Measurements from ENCODE around the gene PCDHB8.
A peak's percentile ranks its signal among the peaks of the same experiment; 100 is the strongest.
"Not testable (repeated sequence)": the region's sequence is repeated elsewhere in the genome, so short reads cannot be mapped to it uniquely, and the experiment has no call there.

PCDHB8 gene

GRCh38 chr5:141184117-141184855 is 6.7 kb downstream of the PCDHB8 start:
- FAIRE-seq; DNase-seq (ENCODE audit: low spot score): not testable (repeated sequence)

- DNase-seq (ENCODE audit: low spot score) (peak; percentile 29), FAIRE-seq (peak; percentile 5)
These were observed 9.4 kb downstream of the PCDHB8 start, which contains the start of gene PCDHB9 for GRCh38 chr5:141186897-141187512. PCDHB9 (plus strand) TSS chr5:141187161; CDS start chr5:141187319, 158 bp downstream.

DNA sequence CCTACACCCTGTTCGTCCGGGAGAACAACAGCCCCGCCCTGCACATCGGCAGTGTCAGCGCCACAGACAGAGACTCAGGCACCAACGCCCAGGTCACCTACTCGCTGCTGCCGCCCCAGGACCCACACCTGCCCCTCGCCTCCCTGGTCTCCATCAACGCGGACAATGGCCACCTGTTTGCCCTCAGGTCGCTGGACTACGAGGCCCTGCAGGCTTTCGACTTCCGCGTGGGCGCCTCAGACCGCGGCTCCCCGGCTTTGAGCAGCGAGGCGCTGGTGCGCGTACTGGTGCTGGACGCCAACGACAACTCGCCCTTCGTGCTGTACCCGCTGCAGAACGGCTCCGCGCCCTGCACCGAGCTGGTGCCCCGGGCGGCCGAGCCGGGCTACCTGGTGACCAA is 11.1 kb downstream of the PCDHB8 start:
- not testable (repeated sequence) for FAIRE-seq; DNase-seq (ENCODE audit: low spot score)

- FAIRE-seq; DNase-seq (ENCODE audit: low spot score): not testable (repeated sequence)
These were observed 11.5 kb downstream of the PCDHB8 start for GRCh38 chr5:141189131-141189530.

GRCh38 chr5:141192110-141192725 is 14.6 kb downstream of the PCDHB8 start, which contains the start of gene PCDHB10:
PCDHB10 (plus strand) TSS chr5:141192353; CDS start chr5:141192553, 200 bp downstream.
- DNase-seq (ENCODE audit: low spot score): peak; percentile 42
- FAIRE-seq: no peak

GRCh38 chr5:141194332-141194731 is 16.7 kb downstream of the PCDHB8 start:
- DNase-seq (ENCODE audit: low spot score); FAIRE-seq: not testable (repeated sequence)

DNA sequence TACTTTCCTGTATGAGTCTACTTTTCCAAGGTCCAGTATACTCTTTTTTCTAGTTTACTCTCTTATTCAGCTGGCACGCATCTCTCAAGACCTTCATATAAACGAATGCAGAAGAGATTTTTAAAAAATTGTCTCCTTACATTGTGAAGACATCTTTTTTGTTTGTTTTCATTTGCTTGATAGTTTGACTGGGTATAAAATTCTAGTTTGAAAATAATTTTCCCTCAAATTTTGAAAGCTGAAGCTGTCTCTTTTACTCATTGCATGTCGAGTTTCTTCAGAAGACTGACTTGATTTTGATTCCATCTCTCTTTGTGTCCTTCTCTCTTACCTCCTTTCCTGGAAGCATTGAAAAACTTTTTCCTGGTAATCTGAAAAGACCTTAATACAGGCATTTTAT is 18.8 kb downstream of the PCDHB8 start:
- FAIRE-seq (no peak), DNase-seq (ENCODE audit: low spot score) (no peak)

DNA sequence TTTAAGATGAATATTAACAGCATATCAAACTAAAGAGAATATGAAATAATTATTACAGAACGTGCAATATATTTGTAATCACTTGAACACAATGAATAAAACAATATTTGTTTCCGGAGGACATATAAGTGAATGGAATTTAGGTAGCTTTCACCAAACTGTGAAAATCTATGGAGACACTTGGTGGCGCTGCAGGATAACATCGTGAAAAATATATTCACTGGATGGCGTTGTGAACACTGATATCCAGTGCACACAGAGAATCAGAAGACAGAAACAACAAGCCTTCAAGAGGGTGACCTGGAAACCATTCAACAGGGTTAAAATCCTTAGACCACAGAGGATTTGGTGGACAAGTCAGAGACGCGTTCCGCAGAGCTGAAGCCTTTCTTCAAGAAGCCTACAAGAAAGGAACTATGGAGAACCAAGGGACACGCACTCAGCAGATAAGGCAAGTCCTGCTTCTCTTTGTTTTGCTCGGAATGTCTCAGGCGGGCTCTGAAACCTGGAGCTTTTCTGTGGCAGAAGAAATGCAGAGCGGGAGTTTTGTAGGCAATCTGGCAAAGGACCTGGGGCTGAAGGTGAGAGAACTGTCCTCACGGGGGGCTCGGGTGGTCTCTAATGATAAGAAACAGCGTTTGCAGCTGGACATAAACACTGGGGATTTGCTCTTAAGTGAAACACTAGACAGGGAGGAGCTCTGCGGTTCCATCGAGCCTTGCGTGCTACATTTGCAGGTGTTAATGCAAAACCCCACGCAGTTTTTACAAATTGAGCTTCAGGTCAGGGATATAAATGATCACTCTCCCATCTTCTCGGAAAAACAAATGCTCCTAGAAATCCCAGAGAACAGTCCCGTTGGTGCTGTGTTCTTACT is 22.0 kb downstream of the PCDHB8 start, which contains the start of gene PCDHB11:
TSS of gene PCDHB11 (plus strand) at position 269 of the 877 bp plus-strand sequence. CDS start at position 417, 148 bp downstream.
- FAIRE-seq: no peak
- peak; percentile 43 for DNase-seq (ENCODE audit: low spot score)

- not testable (repeated sequence) for FAIRE-seq
These were observed 23.5 kb downstream of the PCDHB8 start for GRCh38 chr5:141201126-141201525.

GRCh38 chr5:141201646-141202045 is 24.1 kb downstream of the PCDHB8 start:
- not testable (repeated sequence) for DNase-seq (ENCODE audit: low spot score); FAIRE-seq

More at GRCh38 chr5:141201126-141201525, 23.5 kb downstream of the PCDHB8 start:
- DNase-seq (ENCODE audit: low spot score): not testable (repeated sequence)

DNA sequence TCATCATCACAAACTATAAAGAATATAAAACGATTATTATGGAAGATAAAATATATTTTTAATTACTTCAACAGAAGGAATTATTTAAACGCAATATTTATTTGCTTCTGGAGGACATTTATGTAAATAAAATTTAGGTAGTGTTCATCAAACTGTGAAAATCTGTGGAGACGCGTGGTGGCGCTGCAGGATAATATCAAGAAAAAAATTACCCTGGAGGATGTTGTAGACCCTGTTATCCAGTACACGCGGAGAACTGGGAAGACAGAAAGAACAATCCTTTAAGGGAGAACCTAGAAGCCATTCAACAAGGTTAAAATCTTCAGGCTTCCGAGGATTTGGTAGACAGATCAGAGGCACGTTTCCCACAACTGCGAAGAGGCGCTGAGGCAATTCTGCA is 30.9 kb downstream of the PCDHB8 start, which contains the start of gene PCDHB12:
TSS of gene PCDHB12 (plus strand) at position 242 of the 400 bp plus-strand sequence. CDS start 189 bp downstream, outside the sequence.
- FAIRE-seq: no peak
- peak; percentile 30 for DNase-seq (ENCODE audit: low spot score)

DNA sequence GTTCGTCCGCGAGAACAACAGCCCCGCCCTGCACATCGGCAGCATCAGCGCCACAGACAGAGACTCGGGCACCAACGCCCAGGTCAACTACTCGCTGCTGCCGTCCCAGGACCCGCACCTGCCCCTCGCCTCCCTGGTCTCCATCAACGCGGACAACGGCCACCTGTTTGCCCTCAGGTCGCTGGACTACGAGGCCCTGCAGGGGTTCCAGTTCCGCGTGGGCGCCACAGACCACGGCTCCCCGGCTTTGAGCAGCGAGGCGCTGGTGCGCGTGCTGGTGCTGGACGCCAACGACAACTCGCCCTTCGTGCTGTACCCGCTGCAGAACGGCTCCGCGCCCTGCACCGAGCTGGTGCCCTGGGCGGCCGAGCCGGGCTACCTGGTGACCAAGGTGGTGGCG is 32.7 kb downstream of the PCDHB8 start:
- FAIRE-seq; DNase-seq (ENCODE audit: low spot score): not testable (repeated sequence)

DNA sequence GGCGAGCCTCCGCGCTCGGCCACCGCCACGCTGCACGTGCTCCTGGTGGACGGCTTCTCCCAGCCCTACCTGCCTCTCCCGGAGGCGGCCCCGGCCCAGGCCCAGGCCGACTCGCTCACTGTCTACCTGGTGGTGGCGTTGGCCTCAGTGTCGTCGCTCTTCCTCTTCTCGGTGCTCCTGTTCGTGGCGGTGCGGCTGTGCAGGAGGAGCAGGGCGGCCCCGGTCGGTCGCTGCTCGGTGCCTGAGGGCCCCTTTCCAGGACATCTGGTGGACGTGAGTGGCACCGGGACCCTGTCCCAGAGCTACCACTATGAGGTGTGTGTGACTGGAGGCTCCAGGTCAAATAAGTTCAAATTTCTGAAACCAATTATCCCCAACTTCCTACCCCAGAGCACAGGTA is 33.3 kb downstream of the PCDHB8 start:
- not testable (repeated sequence) for FAIRE-seq; DNase-seq (ENCODE audit: low spot score)

- FAIRE-seq; DNase-seq (ENCODE audit: low spot score): not testable (repeated sequence)
These were observed 36.2 kb downstream of the PCDHB8 start, which contains the start of gene PCDHB13 for GRCh38 chr5:141213656-141214339. PCDHB13 (plus strand) TSS chr5:141213919; CDS start chr5:141214124, 205 bp downstream.

GRCh38 chr5:141214583-141214982 is 37.0 kb downstream of the PCDHB8 start:
- FAIRE-seq; DNase-seq (ENCODE audit: low spot score): not testable (repeated sequence)

DNA sequence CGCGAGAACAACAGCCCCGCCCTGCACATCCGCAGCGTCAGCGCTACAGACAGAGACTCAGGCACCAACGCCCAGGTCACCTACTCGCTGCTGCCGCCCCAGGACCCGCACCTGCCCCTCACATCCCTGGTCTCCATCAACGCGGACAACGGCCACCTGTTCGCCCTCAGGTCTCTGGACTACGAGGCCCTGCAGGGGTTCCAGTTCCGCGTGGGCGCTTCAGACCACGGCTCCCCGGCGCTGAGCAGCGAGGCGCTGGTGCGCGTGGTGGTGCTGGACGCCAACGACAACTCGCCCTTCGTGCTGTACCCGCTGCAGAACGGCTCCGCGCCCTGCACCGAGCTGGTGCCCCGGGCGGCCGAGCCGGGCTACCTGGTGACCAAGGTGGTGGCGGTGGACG is 37.9 kb downstream of the PCDHB8 start:
- FAIRE-seq; DNase-seq (ENCODE audit: low spot score): not testable (repeated sequence)

DNA sequence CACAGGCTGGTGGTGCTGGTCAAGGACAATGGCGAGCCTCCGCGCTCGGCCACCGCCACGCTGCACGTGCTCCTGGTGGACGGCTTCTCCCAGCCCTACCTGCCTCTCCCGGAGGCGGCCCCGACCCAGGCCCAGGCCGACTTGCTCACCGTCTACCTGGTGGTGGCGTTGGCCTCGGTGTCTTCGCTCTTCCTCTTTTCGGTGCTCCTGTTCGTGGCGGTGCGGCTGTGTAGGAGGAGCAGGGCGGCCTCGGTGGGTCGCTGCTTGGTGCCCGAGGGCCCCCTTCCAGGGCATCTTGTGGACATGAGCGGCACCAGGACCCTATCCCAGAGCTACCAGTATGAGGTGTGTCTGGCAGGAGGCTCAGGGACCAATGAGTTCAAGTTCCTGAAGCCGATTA is 38.4 kb downstream of the PCDHB8 start:
- not testable (repeated sequence) for FAIRE-seq

DNA sequence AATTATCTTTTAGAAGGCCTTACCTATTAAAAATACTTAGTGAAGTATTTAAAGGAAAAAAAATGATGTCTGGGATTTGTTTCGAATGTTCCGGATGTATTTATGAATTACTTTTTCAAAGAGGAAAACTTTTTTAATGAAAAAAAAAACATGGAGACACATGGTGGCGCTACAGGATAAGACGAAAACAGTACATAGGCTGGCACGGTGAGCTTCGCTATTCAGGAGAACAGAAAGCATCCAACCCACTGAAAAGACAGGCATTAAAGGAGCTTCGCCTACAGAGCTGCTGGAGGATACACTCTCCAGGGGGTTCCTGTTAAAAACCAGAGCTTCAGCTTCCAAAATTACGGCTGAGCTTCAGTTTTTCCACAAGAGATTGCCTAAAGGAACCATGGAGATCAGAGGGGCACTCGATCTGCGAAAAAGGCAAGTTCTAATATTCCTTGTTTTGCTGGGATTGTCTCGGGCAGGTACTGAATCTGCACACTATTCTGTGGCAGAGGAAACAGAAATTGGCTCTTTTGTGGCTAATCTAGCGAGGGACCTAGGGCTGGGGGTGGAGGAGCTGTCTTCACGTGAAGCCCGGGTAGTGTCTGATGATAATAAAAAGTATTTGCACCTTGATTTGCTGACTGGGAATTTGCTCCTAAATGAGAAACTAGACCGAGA is 45.7 kb downstream of the PCDHB8 start, which contains the start of gene PCDHB14:
TSS of gene PCDHB14 (plus strand) at position 232 of the 672 bp plus-strand sequence. CDS start at position 395, 163 bp downstream.
- DNase-seq (ENCODE audit: low spot score) (peak; percentile 50), FAIRE-seq (no peak)

More for the DNA sequence above, 38.4 kb downstream of the PCDHB8 start:
- not testable (repeated sequence) for DNase-seq (ENCODE audit: low spot score)

DNA sequence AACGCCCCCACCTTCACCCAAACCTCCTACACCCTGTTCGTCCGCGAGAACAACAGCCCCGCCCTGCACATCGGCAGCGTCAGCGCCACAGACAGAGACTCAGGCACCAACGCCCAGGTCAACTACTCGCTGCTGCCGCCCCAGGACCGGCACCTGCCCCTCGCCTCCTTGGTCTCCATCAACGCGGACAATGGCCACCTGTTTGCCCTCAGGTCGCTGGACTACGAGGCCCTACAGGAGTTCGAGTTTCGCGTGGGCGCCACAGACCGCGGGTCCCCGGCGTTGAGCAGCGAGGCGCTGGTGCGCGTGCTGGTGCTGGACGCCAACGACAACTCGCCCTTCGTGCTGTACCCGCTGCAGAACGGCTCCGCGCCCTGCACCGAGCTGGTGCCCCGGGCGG is 47.3 kb downstream of the PCDHB8 start:
- not testable (repeated sequence) for FAIRE-seq; DNase-seq (ENCODE audit: low spot score)

All from urothelium cell line (cell line).